CD14-positive monocyte (primary cell): ENCODE data around the gene GPRIN1. TPM values are rescaled to one million over a fixed set of nuclear protein-coding genes. Genes with fewer than 3 reads are reported as not detected.

ENCODE experiments used
- DNase-seq, 3 donors: peaks; one replicate each; pipeline ENCODE4 v3.0.0-alpha.2; 2011 to 2022
- H2AFZ ChIP-seq: 2 replicates; pipeline ENCODE4 v1.6.0; 2012; ENCODE audit warnings: mild to moderate bottlenecking, low read depth, low read length, inconsistent platforms; ENCODE audit not compliant: insufficient read depth, poor library complexity, severe bottlenecking
- H3K27ac ChIP-seq, 2 donors: 1 replicate in 1 of 2; 2 replicates in 1 of 2; pipeline ENCODE4 v1.5.1; 2012 to 2013; ENCODE audit warnings: low read length in 2 of 2, control low read depth in 1 of 2, inconsistent platforms in 1 of 2, low read depth in 1 of 2, mild to moderate bottlenecking in 1 of 2
- H3K27me3 ChIP-seq, 2 donors: one replicate each; pipeline versions ENCODE4 v1.6.0 to v1.6.1; 2011 to 2013; ENCODE audit warnings: low read length in 2 of 2; ENCODE audit not compliant: control insufficient read depth in 2 of 2, insufficient read depth in 2 of 2
- H3K36me3 ChIP-seq, 2 donors: replicated peaks in 1 of 2; 1 replicate in 1 of 2; 2 replicates in 1 of 2; pipeline versions ENCODE4 v1.5.1 to v1.6.1; 2012 to 2013; ENCODE audit warnings: low read length in 2 of 2, control low read depth in 1 of 2, inconsistent platforms in 1 of 2, mild to moderate bottlenecking in 1 of 2; ENCODE audit not compliant: insufficient read depth in 2 of 2, control insufficient read depth in 1 of 2
- H3K4me1 ChIP-seq, 2 donors: 1 replicate in 1 of 2; 2 replicates in 1 of 2; pipeline versions ENCODE4 v1.5.1 to v1.6.1; 2012 to 2013; ENCODE audit warnings: low read length in 2 of 2, control low read depth in 1 of 2, inconsistent platforms in 1 of 2, mild to moderate bottlenecking in 1 of 2, moderate library complexity in 1 of 2; ENCODE audit not compliant: insufficient read depth in 2 of 2, control insufficient read depth in 1 of 2
- H3K4me2 ChIP-seq: replicated peaks from 2 replicates; pipeline ENCODE3; 2012; ENCODE audit warnings: low read length, moderate library complexity, mild to moderate bottlenecking; ENCODE audit not compliant: poor library complexity, severe bottlenecking; ENCODE audit errors: extremely low read depth
- H3K4me3 ChIP-seq, 3 experiments: fragments of 200-600 bp in 1 of 3; sonication (generic) in 1 of 3; replicated peaks in 1 of 3; 1 replicate in 2 of 3; 2 replicates in 1 of 3; pipeline ENCODE4 v1.5.1; 2011 to 2013; ENCODE audit warnings: low read length in 3 of 3, mild to moderate bottlenecking in 3 of 3, control low read depth in 2 of 3, low read depth in 2 of 3, inconsistent platforms in 1 of 3, moderate library complexity in 1 of 3
- H3K79me2 ChIP-seq: 2 replicates; pipeline ENCODE4 v1.6.0; 2012; ENCODE audit warnings: mild to moderate bottlenecking, control low read depth, inconsistent platforms, low read length, moderate library complexity; ENCODE audit not compliant: insufficient read depth
- H3K9ac ChIP-seq: 2 replicates; pipeline ENCODE4 v1.6.0; 2017; ENCODE audit warnings: low read length, mild to moderate bottlenecking; ENCODE audit not compliant: insufficient read depth, poor library complexity, severe bottlenecking
- H3K9me3 ChIP-seq, 2 donors: replicated peaks in 1 of 2; 1 replicate in 1 of 2; 2 replicates in 1 of 2; pipeline versions ENCODE4 v1.5.1 to v1.6.1; 2012 to 2013; ENCODE audit warnings: low read length in 2 of 2, control low read depth in 1 of 2; ENCODE audit not compliant: control insufficient read depth in 1 of 2, insufficient read depth in 1 of 2
- H4K20me1 ChIP-seq: 2 replicates; pipeline ENCODE4 v1.6.0; 2012; ENCODE audit warnings: mild to moderate bottlenecking, low read length, control low read depth, moderate library complexity; ENCODE audit not compliant: insufficient read depth
- H3K27ac Mint-ChIP-seq, 7 donors: one replicate each; pipeline ENCODE4 v1.8.0; 2020; ENCODE audit warnings: mild to moderate bottlenecking in 7 of 7, mixed read lengths in 7 of 7, moderate library complexity in 6 of 7, inconsistent platforms in 2 of 7
- H3K27me3 Mint-ChIP-seq, 3 donors: one replicate each; pipeline ENCODE4 v1.8.0; 2021 to 2022; ENCODE audit warnings: low read depth in 3 of 3, mild to moderate bottlenecking in 3 of 3, mixed read lengths in 3 of 3, moderate library complexity in 3 of 3, inconsistent platforms in 1 of 3
- H3K36me3 Mint-ChIP-seq, 2 donors: one replicate each; pipeline ENCODE4 v1.8.0; 2020; ENCODE audit warnings: mixed read lengths in 2 of 2, inconsistent platforms in 1 of 2, mild to moderate bottlenecking in 1 of 2
- H3K4me1 Mint-ChIP-seq: one replicate; pipeline ENCODE4 v1.8.0; 2020; ENCODE audit warnings: mild to moderate bottlenecking, mixed read lengths
- H3K4me3 Mint-ChIP-seq, 2 donors: one replicate each; pipeline ENCODE4 v1.8.0; 2020; ENCODE audit warnings: mild to moderate bottlenecking in 2 of 2, mixed read lengths in 2 of 2, moderate library complexity in 1 of 2
- H3K9me3 Mint-ChIP-seq, 7 donors: one replicate each; pipeline ENCODE4 v1.8.0; 2020 to 2022; ENCODE audit warnings: mixed read lengths in 7 of 7, mild to moderate bottlenecking in 6 of 7, moderate library complexity in 6 of 7, inconsistent platforms in 2 of 7
- WGBS: methylation state at CpG from one replicate; pipeline ENCODE4 v1.1.5; 2013; ENCODE audit warnings: missing lambda C conversion rate; ENCODE audit not compliant: insufficient coverage; 5-methylcytosine and 5-hydroxymethylcytosine counted together
- intact Hi-C, 2 donors: fragments of 100-400 bp; cut with micrococcal nuclease; formaldehyde crosslinking; loops; one replicate each; pipeline versions ENCODE4 v1.15.0 to v1.15.1; 2023
- polyA plus RNA-seq, 3 donors: library from polyadenylated mRNA; depleted of rRNA in 1 of 3; unstranded in 2 of 3; stranded (reverse) in 1 of 3; fragments of 300-500 nt in 2 of 3; fragments of >200 nt in 1 of 3; fragmentation: Illumina TruSeq in 2 of 3; gene quantifications; 1 replicate in 2 of 3; 2 replicates in 1 of 3; pipeline ENCODE4 v1.2.3, GENCODE V29; 2012 to 2021
- TF ChIP-seq, protein P1 (sequence below): fragments of 200-600 bp; IDR thresholded peaks from one replicate; pipeline ENCODE4 v1.8.0; 2022; ENCODE audit warnings: antibody characterized with exemption, mild to moderate bottlenecking

GPRIN1 gene
- polyA plus RNA-seq, 3 donors, result 0.05 to 0.30 (median 0.13) TPM

GRCh38 chr5:176550275-176550831, 59.6 kb downstream of the GPRIN1 start:
- DNase-seq, result peak in 2 of 3 donors; percentile 51 to 52
- TF ChIP-seq, protein P1, sequence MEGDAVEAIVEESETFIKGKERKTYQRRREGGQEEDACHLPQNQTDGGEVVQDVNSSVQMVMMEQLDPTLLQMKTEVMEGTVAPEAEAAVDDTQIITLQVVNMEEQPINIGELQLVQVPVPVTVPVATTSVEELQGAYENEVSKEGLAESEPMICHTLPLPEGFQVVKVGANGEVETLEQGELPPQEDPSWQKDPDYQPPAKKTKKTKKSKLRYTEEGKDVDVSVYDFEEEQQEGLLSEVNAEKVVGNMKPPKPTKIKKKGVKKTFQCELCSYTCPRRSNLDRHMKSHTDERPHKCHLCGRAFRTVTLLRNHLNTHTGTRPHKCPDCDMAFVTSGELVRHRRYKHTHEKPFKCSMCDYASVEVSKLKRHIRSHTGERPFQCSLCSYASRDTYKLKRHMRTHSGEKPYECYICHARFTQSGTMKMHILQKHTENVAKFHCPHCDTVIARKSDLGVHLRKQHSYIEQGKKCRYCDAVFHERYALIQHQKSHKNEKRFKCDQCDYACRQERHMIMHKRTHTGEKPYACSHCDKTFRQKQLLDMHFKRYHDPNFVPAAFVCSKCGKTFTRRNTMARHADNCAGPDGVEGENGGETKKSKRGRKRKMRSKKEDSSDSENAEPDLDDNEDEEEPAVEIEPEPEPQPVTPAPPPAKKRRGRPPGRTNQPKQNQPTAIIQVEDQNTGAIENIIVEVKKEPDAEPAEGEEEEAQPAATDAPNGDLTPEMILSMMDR, result no peak
- no peaks in the 10 kb centered on the region for H3K9me3 Mint-ChIP-seq
- Histone ChIP-seq H3K27me3 (peaks cover 0 to 4% of the 10 kb centered on the region in 2 donors), H3K9me3 (no peaks in the 10 kb centered on the region), H3K9ac (no peak overlapping the region), H3K79me2 (peaks cover 3% of the 10 kb centered on the region), H3K4me1 (peaks cover 39 to 53% of the 10 kb centered on the region in 2 donors), H3K4me2 (peak overlapping the region; percentile 64), H3K36me3 (no peaks in the 10 kb centered on the region), H3K27ac (no peak overlapping the region), H2AFZ (peak overlapping the region; percentile 8), H3K4me3 (peak overlapping the region in 1 of 3 experiments; percentile 49), H4K20me1 (no peaks in the 10 kb centered on the region)
- intact Hi-C loops, result no loop called here
- peak overlapping the region in 2 of 7 donors; percentile 46 to 54 for H3K27ac Mint-ChIP-seq
- H3K4me1 Mint-ChIP-seq, result peaks cover 57% of the 10 kb centered on the region
- peaks cover 0 to 5% of the 10 kb centered on the region in 2 donors for H3K36me3 Mint-ChIP-seq
- H3K27me3 Mint-ChIP-seq, result peaks cover 17 to 33% (median 20%) of the 10 kb centered on the region in 3 donors
- WGBS, result 62% methylated on average over 9 of the region's 16 CpGs
- H3K4me3 Mint-ChIP-seq, result peak overlapping the region; percentile 27 to 72

DNA sequence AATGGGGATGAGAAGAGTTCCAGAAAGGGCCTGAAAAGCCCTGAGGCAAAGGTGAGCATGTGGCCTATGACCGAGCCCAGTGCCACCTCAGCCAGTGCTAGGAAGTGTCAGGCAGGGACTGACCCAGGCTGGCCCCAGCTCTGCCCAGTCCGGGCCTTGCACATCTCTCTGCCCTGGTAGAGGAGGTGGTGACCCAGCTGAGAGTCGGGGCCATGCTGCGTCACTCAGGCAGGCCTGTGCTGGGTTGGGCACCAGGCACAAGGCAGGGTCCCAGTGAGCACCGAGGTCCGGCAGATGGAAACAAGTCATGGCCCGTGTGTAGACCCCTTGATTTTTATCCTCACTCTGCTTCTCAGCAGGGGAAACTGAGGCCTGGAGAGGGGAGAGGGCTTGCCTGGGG, 60.1 kb downstream of the GPRIN1 start:
- no peak overlapping the region for H3K9ac ChIP-seq
- H3K79me2 ChIP-seq, result peaks cover 6% of the 10 kb centered on the region
- no peaks in the 10 kb centered on the region for H3K36me3 ChIP-seq
- peaks cover 34 to 51% of the 10 kb centered on the region in 2 donors for H3K4me1 ChIP-seq
- H2AFZ ChIP-seq, result no peak overlapping the region
- peaks cover 0 to 10% of the 10 kb centered on the region in 2 donors for H3K36me3 Mint-ChIP-seq
- H3K4me3 ChIP-seq, result no peak overlapping the region
- no peak for DNase-seq
- peak overlapping the region in 1 of 7 donors; percentile 54 for H3K27ac Mint-ChIP-seq
- no peaks in the 10 kb centered on the region for H3K9me3 Mint-ChIP-seq
- 90% methylated on average over 4 of the region's 7 CpGs for WGBS
- H3K9me3 ChIP-seq, result no peaks in the 10 kb centered on the region
- peaks cover 17 to 32% (median 20%) of the 10 kb centered on the region in 3 donors for H3K27me3 Mint-ChIP-seq
- peaks cover 53% of the 10 kb centered on the region for H3K4me1 Mint-ChIP-seq
- no peak overlapping the region for H3K4me3 Mint-ChIP-seq
- H3K27ac ChIP-seq, result no peak overlapping the region
- intact Hi-C loops, result loop anchor here in 1 of 2 donors (10.0 kb wide), 1 partner anchor 345 kb away; the partner anchor contains the start of gene HK3
- peaks cover 0 to 4% of the 10 kb centered on the region in 2 donors for H3K27me3 ChIP-seq
- H4K20me1 ChIP-seq, result no peaks in the 10 kb centered on the region
- TF ChIP-seq, protein P1, result no peak
- H3K4me2 ChIP-seq, result no peak overlapping the region
